Stimulated activated CD8-positive, alpha-beta memory T cell treated with anti-CD3 and anti-CD28 coated beads, Interleukin-7, amount 100 ng/mL, for 24 hours (primary cell): ENCODE measurements around the gene CTSC.
"Not testable (repeated sequence)": the region's sequence is repeated elsewhere in the genome, so short reads cannot be mapped to it uniquely, and the experiment has no call there.

Experiments used
- DNase-seq: peaks from one replicate; pipeline ENCODE4 v3.0.0-alpha.2; 2020; ENCODE audit warnings: low read depth

The CTSC gene

DNA sequence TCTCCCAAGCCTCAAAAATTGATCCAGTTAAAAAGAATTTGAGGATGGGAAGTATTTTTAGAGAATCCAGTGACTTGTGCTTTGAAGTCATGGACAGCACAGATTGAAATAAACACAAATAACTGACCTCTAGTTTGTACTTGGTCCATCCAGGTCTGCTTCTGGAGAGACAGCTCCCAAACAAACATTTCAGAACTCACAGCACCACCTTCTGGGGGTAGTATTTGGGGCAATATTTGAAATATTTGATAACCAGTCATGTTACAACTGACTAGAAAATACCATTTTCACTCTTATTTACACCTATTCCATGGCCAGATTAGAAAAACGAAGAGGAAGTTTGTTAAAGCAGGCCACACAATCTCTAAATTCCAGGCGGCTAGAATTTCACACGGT is 56.2 kb downstream of the CTSC start:
- no peak for DNase-seq

DNA sequence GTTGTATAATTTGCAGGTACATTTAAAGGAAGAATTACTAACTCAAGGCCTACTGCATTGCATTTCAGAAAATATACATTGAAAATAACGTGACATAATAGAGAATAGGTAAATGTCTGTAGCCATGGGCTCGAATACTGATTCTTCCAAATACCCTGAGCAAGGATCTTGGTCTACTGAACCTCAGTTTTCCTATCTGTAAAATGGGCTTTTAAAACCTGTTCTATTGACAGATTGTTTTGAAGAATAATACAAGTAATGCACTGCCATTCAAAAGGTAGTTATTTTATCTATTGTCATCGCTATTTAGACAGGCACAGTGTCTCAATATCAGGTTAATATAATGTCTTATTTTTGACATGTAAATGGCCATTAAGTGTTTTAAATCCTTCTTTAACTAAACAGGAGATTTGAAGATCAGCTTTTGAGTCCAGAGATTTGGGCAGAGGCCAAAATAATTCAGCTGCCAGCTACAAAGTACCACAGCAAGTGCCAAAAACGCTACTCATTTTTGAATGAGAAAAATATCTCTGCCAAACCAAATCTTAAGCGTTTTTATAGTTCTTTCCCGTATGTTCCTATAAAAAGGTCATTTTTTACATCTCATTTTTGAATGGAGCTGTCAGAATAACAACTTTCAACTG is 56.7 kb downstream of the CTSC start:
- no peak for DNase-seq

DNA sequence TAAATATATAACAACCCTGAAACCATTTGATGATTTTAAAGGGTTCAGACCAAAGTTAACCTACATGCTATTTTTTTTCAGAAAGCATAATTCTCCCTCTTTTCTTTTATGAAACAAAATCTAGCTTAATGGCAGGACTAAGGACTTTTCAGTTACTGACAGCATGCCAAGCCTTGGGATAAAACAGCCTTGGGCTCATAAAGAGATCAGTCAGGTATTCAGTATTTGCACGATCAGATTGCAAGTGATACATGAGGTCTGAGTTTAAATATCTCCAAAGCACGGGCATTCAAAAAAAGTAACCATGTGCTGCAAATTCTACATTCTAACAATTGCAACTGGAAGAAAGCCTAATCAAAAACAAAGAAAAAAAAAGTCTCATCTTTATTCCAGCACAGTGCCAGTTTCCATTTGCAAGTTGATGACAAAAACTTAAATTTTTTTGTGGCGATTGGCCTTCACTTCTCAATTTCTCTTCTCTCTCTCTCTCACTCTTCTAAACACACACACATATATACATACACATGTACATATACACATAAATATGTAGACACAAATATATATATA is 60.1 kb downstream of the CTSC start:
- DNase-seq = no peak

DNA sequence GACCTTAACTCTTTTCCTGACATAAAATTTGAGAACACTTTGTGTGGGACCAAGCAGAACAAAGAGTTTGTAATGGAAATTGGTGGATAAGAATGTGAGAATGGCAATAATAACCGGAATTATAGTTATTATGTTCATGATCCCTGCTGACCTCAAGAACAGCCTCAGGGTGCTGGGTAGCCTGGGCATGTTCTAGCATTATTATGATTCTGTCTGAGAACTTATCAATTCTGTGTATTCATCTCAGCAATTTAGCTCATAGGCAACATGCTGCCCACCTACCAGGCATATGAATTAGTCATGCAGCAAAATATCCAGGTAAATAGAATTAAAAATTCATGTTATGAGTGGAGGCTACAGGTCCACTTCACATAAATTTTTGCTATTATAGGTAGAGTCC is 61.9 kb downstream of the CTSC start:
- no peak for DNase-seq

DNA sequence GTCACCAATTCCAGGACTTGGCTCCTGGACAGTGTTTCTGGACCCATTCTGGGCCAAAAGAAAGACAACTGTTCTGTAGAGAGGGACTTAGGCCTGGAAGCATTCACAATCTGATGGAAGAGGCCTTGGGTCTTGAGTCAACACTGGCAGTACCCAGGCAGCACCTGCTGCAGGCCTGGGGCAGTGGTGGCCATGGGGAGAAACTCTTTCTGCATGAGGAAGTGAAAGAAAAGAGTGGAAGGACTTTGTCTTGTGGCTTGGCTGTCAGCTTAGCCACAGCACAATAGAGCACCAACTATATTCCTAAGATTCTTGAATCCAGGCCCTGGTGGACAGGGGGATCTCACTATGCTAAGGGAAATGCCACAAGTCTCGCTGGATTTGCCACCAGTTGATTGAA is 70.6 kb downstream of the CTSC start:
- DNase-seq = no peak

DNA sequence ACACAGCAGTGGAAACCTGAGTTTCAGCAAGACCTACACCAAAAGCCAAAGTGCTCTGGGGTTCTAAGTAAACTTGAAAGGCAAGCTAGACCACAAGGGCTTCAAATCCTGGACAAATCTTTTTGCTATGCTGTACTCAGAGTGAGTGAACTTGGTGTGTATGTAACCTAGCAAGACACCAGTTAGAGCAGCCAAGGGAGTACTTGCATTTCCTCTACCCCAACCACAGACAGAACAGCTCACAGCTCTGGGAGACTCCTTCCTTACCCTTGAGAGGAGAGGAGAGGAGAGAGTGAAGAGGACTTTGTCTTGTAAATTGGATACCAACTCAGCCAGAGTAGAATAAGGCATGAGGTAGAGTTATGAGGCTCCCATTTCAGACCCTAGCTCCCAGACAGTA is 71.4 kb downstream of the CTSC start:
- DNase-seq = no peak

DNA sequence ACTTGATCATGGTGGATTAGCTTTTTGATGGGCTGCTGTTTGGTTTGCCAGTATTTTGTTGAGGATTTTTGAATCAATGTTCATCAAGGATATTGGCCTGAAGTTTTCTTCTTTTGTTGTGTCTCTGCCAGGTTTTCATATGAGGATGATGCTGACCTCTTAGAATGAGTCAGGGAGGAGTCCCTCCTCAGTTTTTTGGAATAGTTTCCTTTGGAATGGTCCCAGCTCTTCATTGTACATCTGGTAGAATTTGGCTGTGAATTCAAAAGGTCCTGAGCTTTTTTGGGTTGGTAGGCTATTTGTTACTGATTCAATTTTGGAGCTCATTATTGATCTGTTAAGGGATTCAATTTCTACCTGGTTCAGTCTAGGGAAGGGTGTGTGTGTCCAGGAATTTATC is 78.1 kb downstream of the CTSC start:
- DNase-seq = no peak

DNA sequence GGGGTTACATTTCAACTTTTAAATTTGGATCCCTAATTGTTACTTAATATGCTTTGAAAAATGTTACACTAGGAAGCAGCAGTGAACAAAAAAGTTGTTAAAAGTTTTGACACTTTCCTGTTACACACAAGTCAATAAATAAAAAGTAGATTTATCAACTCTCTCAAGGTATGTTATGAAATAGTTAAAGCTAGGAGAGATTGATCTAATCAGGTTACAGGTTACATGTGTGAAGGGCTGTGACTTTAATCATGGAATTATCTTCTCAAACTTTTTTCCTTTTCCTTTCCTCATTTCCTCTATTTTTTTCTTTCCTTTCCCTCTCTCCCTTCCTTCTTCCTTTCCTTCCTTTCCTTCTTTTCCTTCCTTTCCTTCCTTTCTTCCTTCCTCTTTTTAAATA is 85.3 kb downstream of the CTSC start:
- DNase-seq = no peak

DNA sequence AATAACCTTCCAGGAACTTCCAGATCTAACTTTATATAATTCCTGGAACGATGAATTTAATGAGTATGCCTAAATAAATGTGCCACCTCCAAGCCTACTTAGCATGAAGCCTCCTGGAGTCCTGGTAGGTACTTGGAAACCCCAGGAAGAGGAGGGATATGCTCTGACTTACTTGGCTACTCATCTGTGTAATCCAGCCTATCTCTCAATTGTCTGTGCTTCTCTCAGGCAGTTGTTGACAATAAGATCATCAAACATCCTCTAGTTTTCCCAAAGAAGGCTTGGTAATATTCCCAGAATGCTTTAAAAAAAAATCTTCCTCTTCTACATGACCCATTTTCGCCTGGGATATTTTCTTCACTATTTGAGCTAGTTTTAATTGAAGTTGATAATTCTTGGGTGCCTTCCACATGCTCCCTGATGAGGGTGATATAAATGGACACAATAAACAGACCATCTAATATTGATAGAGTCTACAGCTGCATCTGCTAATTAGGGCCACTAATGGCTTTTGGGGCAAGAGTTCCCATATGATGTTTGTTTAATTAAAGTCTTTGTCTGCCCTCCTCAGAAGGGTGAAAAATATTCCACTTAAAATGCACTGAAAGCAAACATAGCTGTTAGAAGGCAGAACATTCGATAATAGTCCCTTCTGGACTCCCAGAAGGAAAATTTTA is 86.8 kb downstream of the CTSC start:
- DNase-seq = no peak

DNA sequence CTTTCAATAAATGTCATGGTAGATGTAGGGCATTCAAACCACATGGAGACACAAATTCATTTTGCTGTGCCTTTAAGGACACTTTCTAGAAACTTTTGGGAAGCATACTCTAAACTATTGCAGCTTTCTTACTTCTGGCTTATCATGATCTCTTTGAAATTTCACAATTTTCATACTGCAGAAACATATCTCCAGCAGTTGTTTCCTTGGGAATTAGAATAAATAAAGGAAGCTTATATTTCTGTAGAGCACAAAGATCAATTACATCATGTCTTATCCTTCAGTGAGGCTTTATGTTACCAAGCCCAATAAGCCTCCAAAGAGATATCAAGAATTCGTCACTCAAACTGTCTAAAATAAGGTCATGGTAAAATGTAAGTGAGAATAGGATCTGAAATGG is 87.8 kb downstream of the CTSC start:
- DNase-seq = no peak

DNA sequence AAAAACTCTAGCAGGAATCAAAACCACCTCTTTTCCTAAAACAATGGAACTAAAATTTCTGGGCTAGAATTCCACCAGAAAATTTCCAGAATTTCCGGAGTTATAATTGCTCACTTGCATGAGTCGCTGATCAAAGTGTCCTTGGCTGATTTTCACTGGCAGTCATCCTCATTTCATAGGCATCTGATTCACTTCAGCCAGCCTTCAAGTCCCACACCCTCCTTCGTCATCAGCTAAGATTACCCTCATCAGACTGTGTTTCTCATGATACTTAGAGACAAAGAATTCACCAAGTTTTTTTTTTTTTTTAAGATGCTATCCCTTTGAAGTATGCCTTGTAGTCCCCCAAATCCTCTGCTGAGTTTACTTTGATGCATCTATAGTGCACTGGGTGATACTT is 90.8 kb downstream of the CTSC start:
- no peak for DNase-seq

DNA sequence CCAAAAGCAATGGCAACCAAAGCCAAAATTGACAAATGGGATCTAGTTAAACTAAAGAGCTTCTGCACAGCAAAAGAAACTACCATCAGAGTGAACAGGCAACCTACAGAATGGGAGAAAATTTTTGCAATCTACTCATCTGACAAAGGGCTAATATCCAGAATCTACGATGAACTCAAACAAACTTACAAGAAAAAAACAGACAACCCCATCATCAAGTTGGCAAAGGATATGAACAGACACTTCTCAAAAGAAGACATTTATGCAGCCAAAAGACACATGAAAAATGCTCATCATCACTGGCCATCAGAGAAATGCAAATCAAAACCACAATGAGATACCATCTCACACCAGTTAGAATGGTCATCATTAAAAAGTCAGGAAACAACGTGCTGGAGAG is 92.0 kb downstream of the CTSC start:
- not testable (repeated sequence) for DNase-seq
